ENCODE data around the gene RBMS1.
A peak's percentile ranks its signal among the peaks of the same experiment; 100 is the strongest.
"Not testable (repeated sequence)": the region's sequence is repeated elsewhere in the genome, so short reads cannot be mapped to it uniquely, and the experiment has no call there.

RBMS1 gene

DNA sequence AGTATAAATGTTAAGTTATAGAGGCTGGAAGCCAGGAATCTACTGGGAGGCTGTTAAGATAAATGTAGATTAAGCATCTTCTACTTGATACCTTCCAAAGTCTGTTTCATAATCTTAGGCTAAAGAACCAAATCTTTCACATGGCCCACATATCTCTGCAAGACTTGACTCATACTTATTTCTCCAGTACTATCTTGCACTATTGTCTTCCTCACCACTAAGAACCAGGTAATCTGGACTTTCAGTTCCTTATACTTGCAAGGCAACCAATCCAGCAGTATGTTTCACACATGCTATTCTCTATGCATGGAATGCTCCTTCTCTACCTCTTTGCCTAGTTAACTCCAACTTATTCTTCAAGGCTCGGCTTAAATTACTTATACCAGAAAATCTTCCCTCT lies 62.2 kb downstream of the RBMS1 start:
- DNase-seq = no peak

DNA sequence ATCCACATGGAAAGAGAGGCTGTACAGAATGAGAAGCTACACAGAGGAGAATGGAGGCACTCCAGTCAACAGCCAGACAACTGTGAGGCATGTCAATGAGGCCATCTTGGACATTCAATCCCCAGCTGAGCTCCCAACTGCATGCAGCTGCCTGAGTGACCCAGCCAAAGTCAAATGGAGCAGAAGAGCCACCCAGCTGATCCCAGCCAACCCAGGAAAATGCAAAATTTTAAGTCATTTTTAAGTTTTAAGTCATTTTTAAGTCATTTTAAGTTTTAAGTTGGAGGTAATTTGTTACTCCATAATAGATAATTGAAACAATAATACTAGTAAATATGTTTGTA lies 63.6 kb downstream of the RBMS1 start:
- DNase-seq = no peak

DNA sequence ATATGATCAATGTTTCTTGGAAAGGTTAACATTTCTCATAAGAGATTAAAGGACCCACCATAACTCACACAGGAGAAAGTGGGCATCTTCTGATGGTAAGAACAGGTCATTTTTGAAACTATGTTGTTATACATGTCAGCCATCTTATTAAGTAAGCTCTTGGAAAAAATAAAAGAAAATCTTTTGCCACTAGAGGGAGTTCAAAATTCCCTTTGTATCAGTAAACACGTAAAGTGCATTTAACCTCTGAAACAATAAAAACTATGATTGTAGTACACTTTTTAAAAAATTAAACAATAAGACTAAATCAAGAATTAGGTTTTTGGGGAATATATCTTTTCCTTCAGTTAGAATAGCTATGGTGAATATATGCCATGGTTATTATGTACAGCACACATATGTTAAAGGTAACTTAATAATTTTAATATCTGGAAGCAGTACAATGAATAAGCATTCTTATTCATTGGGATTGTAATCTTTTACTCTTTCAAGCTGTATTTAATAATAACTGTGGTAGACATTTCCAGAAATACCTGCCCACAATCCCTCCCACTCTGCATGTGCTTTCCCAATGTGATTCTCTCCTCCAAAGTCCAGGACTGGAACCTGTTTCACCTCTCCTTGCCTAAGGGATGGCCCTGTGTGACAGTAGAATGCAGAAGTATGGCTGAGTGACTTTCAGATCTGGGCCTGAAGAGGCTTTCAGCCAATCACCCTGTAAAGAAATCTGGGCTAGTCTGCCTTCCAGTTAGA lies 64.2 kb downstream of the RBMS1 start:
- DNase-seq = peak; percentile 26

DNA sequence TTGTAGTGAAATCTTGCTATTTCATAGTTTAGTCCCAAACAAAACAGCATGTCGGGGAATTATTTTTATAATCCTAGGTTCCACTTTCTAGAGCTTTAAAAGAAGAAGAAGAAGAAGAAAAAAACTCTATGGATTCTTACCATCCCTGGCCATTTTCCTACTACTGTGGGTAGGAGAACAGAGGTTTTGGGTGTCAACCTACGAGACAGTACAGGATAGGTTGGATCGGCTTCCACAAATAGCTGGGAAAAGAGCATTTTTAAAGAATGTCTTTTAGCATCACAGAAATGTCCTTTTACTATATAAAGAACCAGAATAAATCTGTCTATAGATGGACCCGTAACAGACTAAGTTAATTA lies 65.2 kb downstream of the RBMS1 start:
- no peak for DNase-seq

DNA sequence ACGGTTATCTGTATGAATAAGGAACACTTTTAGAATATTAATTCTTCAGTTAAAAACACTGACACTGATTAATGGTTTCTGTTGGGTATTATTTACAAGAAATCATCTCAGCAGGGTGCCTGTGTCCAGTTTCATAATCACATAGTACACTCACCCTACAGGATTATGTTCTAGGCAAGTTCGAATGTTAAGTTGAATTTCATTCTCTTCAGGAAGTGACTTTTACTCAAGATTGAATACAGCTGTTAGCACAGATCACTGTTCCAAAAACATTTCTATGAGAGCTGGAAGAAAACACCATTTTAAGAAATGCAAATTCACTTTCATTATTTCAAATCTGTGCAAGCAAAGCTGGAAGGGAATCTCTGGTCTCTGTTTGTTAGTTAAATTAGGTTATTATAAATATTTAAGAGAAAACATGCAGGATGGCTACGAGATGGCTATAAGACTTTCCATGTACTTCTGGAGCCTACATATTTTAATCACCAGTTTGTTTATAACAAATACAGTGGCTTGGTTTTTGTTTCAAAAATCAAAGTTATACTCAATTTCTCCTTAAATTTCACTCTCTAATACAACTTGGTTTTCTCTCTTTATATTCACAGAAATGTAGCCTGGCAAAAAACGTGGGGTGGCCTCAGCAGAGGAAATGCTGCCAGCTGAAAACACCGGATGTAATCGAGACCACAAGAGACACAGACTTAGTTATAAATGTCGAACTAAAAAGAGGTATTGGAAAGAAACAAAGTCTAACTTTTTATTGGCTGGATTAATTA lies 65.8 kb downstream of the RBMS1 start:
- no peak for DNase-seq

DNA sequence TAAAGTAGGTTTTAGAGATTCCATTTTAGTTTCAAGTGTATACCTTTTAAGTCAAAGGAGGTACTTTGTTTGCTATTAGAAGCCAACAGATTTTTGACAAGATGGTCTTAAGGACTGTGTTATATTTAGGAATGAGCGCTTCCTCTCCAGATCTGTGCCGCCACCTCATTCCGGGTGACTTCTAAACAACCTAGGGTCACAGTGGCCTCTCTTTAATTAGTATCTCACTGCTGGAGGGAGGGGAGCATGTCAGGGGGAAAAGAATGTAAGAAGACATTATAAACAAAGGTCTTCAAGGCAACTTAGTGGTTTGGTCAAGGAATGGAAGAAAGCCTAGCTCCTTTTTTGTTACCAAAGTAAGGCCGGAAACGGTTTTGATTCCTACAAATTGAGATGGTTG lies 67.0 kb downstream of the RBMS1 start:
- no peak for DNase-seq

DNA sequence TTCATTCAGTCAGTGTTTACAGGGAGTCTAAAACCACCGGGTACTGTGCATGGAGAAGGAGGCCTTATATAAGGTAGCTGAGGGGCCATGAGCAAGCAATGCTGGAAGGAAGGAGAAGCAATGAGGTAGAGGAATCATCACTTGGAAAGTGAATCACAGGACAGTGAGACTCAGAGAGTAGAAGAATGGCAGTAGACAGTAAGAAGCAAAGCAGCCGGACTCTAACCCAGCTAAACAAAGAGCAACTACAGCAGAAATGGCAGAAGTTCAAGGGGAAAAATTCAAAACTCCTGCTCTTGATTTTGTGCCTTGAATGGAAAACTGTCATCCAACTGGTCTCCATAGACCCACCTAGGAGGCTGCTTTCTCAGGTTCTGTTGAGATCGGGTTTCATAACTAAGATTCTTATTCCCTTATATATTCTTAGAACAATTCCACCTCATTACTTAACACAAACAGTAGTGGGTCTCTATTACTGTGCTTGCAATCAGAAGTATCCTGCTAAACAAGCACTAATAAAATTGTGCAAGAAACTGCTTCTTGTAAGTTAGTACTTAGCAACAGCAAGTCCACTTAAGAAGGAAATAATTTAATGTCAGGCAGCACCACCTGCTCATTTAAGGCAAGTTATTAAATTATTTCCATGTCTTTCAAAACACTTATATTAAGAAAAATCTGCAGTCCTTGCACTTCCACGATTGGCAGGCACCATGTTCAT lies 68.0 kb downstream of the RBMS1 start:
- no peak for DNase-seq

DNA sequence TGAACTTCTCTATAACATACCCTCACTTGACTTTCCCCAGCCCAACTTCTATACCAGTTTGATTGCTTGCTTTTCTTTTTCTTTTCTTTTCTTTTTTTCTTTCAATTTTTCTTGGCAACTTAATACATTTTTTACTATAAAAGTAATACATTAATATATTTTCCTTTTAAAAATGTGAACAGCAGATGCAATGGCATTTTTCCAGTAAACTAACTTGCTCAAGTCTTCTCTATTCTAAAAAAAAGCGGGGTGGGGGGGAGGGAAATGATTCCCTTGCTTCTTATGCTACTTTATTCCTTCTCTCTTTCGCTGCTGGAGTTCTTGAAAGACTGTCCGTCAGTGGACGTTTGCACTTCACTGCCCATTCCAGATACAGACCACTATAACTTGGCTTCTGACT lies 70.5 kb downstream of the RBMS1 start:
- DNase-seq = no peak

DNA sequence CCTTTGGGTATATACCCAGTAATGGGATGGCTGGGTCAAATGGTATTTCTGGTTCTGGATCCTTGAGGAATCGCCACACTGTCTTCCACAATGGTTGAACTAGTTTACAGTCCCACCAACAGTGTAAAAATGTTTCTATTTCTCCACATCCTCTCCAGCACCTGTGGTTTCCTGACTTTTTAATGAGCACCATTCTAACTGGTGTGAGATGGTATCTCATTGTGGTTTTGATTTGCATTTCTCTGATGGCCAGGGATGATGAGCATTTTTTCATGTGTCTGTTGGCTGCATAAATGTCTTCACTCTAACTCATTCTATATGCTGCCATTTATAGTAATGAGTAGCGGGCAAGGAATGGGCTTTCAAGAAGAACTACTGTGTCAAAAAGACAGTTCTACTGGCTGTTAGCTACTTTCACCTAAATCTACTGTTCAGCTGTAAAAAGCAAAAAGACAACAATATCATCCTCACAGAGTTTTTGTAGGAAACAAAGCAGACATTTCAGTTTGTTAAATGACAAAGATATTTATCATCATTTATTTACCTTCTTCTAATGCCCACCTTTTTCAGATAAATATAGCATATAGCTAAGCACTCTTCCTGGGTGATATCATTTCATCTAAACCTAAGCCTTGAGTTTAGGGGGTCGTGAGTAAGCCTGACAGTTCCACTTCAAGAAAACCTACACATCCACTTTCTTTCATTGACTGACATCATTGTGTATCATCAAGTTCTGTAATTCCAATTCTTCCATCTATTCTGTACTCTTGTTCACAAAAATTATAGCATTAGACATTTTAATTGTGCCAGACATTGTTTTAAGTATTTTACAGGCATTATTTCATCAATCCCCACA lies 71.7 kb downstream of the RBMS1 start:
- not testable (repeated sequence) for DNase-seq

DNA sequence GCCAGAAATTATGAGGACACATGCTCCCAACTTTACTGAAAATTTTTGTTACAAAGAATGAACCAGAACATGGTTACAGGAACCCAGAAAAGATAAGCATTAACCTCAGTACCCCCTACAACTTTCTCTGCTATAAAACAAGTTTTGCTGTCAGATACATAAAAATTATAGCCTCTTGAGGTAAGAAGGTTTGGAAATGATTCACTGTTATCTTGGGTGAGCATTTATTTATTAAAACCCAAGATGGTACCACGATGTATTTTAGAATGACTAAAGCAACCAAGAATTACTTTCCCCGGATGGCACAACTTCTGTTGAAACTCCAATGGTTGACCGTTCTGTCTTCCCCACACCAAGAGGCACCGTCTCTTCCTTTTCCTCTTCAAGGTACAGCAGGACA lies 72.9 kb downstream of the RBMS1 start:
- DNase-seq = no peak

DNA sequence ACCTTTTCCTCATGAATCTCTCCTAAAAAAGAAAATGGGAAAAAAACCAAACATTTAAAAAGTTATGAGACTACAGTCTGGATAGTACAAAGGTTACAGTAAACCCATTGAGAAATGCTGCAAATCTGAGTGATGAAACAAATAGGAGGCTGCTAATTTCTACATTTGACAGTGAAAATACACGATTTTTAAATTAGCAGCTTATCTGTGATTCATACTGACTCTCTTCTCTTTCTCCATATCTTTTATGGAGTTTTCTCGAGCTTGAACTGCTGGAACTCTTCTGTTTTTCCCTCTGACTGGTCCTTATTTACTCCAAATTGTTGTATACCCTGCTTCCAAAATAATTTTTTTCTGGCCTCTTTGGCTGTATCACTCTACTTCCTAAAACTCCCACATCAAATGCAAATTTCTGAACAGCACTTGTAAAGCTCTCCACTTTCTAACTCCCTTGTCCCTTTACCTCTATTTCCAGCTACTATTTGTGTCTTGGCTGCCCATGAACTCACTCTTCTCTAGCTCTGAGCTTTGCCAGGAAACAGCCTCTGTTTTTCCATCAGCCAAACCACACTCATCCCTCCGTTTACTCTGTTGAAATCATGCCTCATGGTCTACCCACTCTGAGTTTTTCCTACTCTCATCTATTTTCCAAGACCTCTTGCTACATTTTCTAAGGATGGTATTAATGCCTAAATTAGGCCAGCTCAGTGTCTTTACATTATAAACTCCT lies 73.7 kb downstream of the RBMS1 start:
- no peak for DNase-seq

DNA sequence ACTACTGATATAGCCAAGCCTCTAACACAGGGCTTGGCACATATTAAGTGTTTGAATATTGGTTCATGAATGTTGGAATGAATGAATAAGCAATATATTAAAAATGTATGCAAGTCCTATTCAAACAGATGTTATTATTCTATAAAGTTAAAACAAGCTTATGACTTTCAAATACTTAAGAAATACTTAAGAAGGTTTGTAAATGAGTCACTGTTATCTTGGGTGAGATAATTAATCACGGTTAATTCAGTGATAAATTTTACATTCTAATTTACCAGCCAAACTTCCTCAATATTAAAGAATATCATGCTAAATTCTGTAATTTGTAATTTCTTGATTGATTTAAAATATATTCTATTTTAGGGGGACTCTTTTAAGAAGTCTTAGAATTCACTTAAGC lies 74.8 kb downstream of the RBMS1 start:
- no peak for DNase-seq

DNA sequence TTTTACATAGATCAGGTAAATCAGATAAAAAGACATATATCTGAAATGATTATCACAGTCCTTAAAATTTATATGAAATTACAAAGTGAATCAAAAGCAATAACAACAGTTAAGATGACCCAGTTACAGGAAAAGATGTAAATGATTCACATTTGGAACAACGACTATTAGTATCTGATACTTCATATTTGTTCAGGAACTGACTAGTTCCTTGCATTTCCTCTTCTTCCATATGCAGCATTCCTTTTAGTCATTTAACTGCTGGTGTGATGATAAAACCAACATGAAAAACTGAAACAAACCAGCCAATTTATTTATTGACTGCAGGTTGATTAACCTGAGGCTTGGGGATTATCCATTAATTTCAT lies 75.2 kb downstream of the RBMS1 start:
- no peak for DNase-seq

DNA sequence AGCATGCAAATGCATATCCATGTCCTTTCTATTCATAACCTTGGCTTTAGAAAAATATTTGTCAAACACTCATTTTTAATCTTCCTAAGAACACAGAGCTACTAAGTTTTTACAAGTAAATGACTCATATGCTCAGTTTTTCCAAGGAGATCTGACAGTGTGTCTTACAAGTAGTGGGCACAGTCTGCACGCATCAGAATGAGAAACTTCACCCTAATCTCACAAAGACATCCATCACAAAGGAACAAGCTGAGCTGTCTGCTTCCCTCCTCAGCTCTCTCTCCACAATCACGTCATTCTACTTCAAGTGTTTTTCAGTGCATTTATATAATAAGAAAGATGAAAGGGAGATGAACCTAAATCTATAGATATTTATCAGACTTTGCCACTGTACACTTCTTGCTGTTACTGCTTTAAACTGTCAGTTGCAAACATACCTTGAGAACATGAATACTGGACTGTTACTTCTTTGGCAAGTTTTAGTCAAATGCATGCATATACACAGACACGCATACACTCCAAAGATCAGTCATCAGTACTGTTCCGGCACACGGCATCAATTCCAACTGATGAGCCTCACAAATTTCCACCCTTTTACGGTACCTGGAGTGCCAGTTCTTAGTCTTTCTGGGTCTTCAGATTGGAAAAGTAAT lies 75.7 kb downstream of the RBMS1 start:
- DNase-seq = no peak

DNA sequence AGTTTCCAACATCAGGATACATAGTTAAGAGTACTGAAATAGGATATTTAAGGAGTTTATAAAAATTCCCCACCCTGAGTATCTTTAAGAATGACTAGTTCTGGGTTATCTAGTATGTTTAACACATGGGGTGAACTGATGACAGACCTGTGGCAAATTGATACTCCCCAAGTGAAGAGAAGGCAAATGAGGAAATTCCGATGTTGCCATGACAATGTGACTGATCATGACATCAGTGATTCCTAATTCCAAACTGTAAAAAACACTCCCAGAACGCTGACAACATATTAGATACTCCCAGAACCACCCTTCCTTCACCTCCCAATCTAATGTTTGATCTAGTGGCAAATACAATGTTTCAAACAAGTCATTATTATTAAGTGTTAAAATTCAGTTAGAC lies 77.6 kb downstream of the RBMS1 start:
- DNase-seq = no peak

DNA sequence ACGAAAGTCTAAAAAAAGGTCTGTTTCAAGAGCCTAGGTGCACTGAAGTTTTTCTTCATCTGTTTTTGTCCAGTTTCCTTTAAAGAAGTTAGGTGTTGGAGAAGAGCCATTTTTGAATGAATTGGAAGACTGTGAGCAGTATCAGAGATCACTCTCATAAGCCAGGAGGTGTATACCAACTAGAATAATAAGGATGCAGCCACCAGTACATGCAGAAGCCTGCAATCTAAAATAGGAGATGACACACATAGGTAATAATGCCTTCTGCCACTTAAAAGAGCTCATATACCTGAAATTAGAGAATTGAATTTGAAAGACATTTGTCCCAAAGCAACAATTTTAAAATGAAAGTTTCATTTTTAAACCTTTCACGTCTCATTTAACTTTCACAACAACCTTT lies 81.7 kb downstream of the RBMS1 start:
- DNase-seq = no peak

DNA sequence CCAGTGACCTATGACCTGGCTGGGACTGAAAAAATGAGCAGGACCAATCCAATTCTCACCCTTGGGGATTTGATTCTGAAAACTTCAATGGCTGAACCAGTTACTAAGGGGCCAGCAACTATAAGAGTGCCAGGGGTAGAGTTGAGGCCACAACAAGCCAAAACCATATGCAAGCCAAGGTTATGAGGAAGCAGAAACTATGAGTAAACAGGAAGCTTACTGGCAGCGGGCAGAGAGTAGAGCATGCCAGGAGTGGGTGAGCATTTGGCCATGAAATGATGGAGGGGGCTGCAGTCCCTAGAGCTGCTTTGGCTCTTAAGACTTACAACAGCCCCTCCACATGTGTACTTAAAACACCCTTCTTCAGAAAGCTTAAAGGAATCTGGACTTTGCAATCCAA lies 82.4 kb downstream of the RBMS1 start:
- DNase-seq = no peak

DNA sequence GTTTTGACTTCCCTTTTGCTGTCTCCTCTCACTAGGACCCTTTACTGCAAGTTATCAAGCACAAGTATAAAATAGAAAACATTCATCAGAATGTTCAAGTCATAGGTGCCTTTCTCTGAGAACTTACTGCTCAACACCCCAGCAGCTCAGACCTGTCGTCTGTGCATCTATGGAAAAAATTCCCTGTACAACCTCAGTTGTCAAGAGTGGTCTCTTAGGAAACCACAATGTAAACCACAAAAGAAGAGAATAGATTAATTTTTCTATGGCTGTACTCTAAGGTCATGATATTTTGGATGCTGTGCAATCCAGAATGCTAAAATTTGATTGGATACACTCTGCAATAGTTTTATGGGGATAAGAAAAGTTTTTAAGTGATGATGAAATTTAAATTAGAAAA lies 84.1 kb downstream of the RBMS1 start:
- DNase-seq = no peak

DNA sequence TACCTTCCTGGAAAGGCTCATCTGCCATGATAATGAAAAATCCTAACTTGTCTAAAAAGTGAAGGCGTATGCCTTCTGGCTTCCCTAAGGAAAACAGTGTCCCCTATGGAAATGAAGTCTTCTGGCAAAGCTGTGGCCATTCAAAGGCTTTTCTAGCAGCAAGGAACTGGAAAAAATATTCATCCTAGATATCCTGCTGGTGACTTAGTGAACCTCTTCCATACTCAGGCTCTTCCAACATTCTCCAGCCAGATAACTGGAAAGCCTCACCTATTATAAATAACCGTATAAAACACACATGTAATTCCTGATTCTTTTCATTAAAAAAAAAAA lies 84.7 kb downstream of the RBMS1 start:
- DNase-seq = no peak

DNA sequence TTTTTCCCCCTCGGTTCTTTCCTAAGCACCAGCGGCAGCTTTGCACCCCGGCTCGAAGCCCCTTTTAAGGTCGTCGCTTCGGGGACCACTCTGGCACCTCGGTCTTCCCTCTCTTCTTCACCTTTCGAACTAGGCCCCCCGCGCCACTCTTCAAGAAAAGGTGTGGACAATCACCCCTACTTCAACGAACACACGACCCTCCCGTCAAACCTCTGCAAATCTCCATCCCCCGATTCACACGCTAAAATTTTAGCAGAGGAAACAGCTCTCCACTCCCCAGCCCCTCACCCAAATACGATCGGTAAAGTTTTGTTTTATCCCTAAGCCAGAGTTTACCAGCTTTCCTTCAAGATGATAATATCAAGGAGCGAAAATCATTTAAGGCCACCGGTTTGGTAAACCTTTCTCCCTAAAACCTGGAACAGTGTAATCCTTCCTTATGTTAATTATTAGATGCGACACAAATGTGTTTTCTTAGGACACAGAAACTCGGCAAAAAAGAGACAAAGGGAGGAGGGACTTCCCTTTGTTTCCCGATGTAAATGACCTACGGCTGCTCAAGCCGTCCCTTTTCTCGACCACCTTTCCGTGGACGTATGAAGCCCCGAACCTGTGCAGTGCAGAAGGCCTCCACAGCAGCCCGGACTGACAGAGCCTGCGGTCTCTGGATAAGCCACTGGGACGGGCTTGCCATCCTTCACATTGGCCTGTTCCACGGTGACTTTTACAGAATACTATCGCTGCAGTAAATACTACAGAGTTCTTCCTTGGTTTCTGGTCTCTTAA lies 85.2 kb downstream of the RBMS1 start:
- DNase-seq = no peak
